Measurements from ENCODE around the gene GFPT2. TPM values are rescaled to one million over a fixed set of nuclear protein-coding genes. Genes with fewer than 3 reads are reported as not detected.

Gene GFPT2
- total and polyA plus RNA-seq, 9 of the 15 experiments (the other 6 are each of a cell fraction or from before 2014, with no cell fraction given): 0.07 to 0.14 (median 0.08) TPM; not detected in 6

DNA sequence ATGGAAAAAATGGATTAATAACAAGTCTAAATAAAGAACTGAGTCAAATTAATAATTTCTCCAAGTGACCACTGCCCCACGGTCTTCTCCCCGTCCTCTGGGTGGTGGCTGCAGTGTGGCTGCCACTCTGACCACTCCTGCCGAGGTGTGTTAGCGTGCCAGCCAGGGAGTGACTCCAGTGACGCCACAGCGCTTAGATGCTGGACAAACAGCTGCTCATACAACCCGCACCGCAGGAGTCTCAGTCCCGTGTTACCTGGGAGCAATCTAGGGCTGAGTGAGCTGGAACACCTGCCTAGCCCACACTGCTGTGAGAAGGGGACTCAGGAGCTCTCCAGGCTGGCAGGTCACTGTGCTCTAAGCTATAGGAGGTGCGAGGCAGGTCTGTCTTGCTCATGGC, 71.4 kb downstream of the GFPT2 start (continued):
- TF ChIP-seq, protein P1, sequence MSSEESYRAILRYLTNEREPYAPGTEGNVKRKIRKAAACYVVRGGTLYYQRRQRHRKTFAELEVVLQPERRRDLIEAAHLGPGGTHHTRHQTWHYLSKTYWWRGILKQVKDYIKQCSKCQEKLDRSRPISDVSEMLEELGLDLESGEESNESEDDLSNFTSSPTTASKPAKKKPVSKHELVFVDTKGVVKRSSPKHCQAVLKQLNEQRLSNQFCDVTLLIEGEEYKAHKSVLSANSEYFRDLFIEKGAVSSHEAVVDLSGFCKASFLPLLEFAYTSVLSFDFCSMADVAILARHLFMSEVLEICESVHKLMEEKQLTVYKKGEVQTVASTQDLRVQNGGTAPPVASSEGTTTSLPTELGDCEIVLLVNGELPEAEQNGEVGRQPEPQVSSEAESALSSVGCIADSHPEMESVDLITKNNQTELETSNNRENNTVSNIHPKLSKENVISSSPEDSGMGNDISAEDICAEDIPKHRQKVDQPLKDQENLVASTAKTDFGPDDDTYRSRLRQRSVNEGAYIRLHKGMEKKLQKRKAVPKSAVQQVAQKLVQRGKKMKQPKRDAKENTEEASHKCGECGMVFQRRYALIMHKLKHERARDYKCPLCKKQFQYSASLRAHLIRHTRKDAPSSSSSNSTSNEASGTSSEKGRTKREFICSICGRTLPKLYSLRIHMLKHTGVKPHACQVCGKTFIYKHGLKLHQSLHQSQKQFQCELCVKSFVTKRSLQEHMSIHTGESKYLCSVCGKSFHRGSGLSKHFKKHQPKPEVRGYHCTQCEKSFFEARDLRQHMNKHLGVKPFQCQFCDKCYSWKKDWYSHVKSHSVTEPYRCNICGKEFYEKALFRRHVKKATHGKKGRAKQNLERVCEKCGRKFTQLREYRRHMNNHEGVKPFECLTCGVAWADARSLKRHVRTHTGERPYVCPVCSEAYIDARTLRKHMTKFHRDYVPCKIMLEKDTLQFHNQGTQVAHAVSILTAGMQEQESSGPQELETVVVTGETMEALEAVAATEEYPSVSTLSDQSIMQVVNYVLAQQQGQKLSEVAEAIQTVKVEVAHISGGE (CRISPR knock-in tag; IDR thresholded peaks at IDR 0.05): no peak
- TF ChIP-seq FOXK1 (CRISPR knock-in tag; IDR thresholded peaks at IDR 0.05; ENCODE audit: borderline replicate concordance): no peak

DNA sequence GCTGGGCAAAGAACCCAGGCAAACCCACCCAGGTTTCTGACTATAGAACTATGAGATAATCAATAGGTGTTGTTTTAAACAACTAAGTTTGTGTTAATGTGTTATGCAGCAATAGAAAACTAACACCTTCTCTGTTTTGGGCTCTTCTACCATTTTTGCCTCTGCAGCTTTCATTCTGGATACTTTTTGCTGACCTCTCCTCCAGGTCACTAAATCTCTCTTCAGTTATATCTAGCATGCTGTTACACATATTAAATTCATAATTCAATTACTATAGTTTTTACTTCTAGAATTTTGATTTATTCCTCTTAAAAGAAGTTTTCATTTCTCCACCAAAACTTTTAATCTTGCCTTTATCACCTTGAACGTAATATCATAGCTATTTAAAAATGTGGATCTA, 78.4 kb downstream of the GFPT2 start:
- no peak overlapping the region for H3K9ac ChIP-seq (ENCODE audit: insufficient read depth in 1 of 2, low read depth in 2 of 2, low read length in 2 of 2)
- ATAC-seq (no peak), FAIRE-seq (no peak), DNase-seq (ENCODE audit: extremely low read depth in 1 of 4, low spot score in 3 of 4) (no peak)
- H3K27me3 ChIP-seq (ENCODE audit: control insufficient read depth in 2 of 2, insufficient read depth in 2 of 2, low read length in 2 of 2): no peaks in the 10 kb centered on the region
- POLR2A ChIA-PET: interaction anchor here (0.7 to 1.1 kb wide), 2 partner anchors 14 to 24 kb away, joined by 3 read pairs; no protein-coding TSS in a partner anchor
- WGBS (ENCODE audit: insufficient coverage, low coverage, missing lambda C conversion rate): 96% methylated on average over 1 of the region's 1 CpG
- no peaks in the 10 kb centered on the region for H3K79me2 ChIP-seq (ENCODE audit: control insufficient read depth, insufficient read depth, low read length)
- H4K20me1 ChIP-seq (replicated peaks; ENCODE audit: control insufficient read depth, insufficient read depth, low read length): no peaks in the 10 kb centered on the region
- TF ChIP-seq SRSF3 (IDR thresholded peaks at IDR 0.05; ENCODE audit: insufficient read depth, low read length): no peak
- no peak overlapping the region for H3K27ac ChIP-seq (ENCODE audit: extremely low read depth, low read depth, low read length)
- no peak overlapping the region for H2AFZ ChIP-seq (ENCODE audit: low read depth, low read length)
- H3K4me3 ChIP-seq: no peak overlapping the region
- peaks cover 10% of the 10 kb centered on the region for H3K9me3 ChIP-seq (replicated peaks; ENCODE audit: control insufficient read depth, insufficient read depth, low read depth, low read length)
- CTCF ChIA-PET (ENCODE audit: low intra/inter-chr PET ratio): no interaction called here
- no peak overlapping the region for H3K4me2 ChIP-seq (ENCODE audit: insufficient read depth, low read length)
- BruUV-seq (replicated peaks): no TSS peak
- intact Hi-C loops (cut with micrococcal nuclease) (no loop called here), in situ Hi-C loops (cut with MboI) (no loop called here)
- no peaks in the 10 kb centered on the region for H3K9me1 ChIP-seq (ENCODE audit: control insufficient read depth, insufficient read depth, low read length)
- peaks cover 34% of the 10 kb centered on the region; the same call in 2 of the 3 replicates for H3K36me3 ChIP-seq (ENCODE audit: control insufficient read depth, insufficient read depth, low read length)
- H3K4me1 ChIP-seq (replicated peaks in 1 of 2; ENCODE audit: control insufficient read depth in 2 of 2, insufficient read depth in 2 of 2, low read length in 2 of 2): no peaks in the 10 kb centered on the region

All from K562 (cell line).